ELR (cell line): Measurements from ENCODE around the gene FBRS.
"Not testable (repeated sequence)": the region's sequence is repeated elsewhere in the genome, so short reads cannot be mapped to it uniquely, and the experiment has no call there.

Experiments used
- DNase-seq: peaks from one replicate; pipeline ENCODE4 v3.0.0-alpha.2; 2015; ENCODE audit warnings: low read depth

FBRS gene

GRCh38 chr16:30698816-30699614 lies 40.8 kb downstream of the FBRS start, which contains the start of gene SRCAP:
SRCAP (plus strand) TSS chr16:30699171; CDS start chr16:30700825, 1,654 bp downstream.
- DNase-seq: peak; percentile 87

DNA sequence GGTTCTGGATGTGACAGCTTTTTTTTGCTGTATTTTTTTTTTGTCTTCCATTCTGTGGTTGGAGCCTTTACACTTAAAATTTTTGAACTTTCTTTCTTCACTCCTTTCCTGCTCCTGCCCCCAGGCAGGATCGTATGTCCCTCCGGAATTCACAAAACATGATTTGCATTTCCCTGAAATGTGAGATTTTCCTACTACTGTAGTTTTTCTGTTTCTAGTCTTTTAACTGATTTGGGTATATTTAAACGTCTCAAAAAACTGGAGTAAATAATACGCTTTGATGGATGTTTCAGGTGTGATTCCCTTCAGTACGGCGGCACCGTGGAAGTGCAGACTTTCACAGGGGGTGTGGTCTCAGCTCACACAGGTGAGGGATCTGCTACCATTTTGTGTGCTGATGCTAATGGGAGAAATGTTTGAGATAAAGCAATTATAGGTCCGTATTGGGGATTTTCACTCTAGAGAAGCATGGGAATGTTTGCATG lies 41.4 kb downstream of the FBRS start:
- DNase-seq: no peak

GRCh38 chr16:30700491-30700890 lies 42.3 kb downstream of the FBRS start:
- no peak for DNase-seq

- DNase-seq: no peak
Observed at GRCh38 chr16:30700971-30701370, 42.7 kb downstream of the FBRS start.

- not testable (repeated sequence) for DNase-seq
Observed at GRCh38 chr16:30703071-30703470, 44.8 kb downstream of the FBRS start.

- DNase-seq: no peak
Observed at GRCh38 chr16:30703971-30704370, 45.7 kb downstream of the FBRS start.

DNA sequence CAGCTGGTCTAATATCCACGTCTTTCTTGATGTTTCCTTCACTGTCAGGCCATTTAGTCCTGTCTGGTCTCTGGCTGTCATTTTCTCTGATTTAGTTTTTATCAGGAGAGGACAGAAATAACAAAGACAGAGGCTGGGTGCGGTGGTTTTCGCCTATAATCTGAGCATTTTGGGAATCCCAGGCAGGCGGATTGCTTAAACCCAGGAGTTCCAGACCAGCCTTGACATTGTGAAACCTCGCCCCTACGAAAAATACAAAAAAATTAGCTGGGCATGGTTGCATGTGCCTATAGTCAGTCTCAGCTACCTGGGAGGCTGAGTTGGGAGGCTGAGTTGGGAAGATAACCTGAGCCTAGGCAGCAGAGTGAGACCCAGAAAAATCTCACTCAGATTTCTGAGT lies 47.8 kb downstream of the FBRS start:
- DNase-seq: no peak

DNA sequence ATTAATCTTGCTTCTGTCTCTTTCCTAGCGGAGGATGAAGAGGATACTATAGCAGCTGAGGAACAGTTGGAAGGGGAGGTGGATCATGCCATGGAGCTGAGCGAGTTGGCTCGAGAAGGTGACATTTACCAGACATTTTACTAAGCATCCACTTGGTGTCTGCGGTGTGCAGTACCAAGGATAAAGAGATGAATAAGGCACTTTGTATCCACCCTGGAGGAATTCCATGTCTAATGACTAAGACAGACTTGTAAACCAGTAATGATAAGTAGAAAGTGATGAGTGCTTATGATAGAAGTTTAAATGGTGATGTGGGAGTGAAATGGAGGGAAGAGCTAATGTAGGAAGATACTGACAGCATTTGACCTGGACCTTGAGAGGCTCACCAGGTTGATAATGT lies 52.7 kb downstream of the FBRS start:
- DNase-seq: peak; percentile 40

GRCh38 chr16:30711712-30712111 lies 53.5 kb downstream of the FBRS start:
- DNase-seq: no peak

DNA sequence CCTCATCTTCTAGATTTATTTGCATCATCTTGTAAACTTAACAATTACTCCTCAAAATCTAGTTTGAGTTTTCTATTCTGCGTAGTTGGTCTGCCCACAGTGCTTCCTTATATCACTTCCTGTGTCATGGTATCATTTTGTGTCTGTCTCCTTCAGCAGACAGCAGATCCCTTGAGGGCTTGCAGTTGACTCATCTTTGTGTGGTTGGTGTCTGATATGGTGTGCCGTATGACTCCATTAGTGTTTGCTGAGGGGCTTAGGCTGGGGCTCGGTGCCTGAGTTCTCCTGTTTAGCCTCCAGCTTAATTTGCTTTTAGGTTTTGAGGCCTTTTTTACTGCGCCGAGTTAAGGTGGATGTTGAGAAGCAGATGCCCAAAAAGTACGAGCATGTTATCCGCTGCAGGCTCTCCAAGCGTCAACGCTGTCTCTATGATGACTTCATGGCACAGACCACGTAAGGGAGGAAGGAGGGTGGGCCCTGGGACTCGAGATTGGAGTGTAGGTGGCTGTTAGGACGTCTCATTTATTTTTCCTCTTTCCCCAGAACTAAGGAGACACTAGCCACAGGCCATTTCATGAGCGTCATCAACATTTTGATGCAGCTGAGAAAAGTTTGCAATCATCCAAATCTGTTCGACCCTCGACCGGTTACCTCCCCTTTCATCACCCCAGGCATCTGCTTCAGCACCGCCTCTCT lies 57.7 kb downstream of the FBRS start:
- DNase-seq: peak; percentile 87

DNA sequence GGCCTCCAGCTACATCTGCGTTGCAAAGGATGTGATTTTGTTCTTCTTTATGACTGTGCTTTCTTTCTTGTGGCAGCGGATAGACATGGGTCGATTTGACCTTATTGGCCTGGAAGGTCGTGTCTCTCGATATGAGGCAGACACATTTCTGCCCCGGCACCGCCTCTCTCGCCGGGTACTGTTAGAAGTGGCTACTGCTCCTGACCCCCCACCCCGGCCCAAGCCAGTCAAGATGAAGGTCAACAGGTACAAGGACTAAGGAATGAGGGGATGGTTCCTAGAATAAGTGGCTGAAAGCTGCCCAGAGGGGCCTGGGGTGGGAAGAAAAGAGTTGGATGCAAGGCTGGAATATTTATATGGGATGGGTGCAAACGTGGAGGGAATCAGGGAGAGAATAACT lies 61.9 kb downstream of the FBRS start:
- DNase-seq: no peak
